Suprapubic skin (tissue), 4 donors: ENCODE data around the gene SIVA1. TPM values are rescaled to one million over a fixed set of nuclear protein-coding genes. Genes with fewer than 3 reads are reported as not detected.

ENCODE experiments used
- DNase-seq, 2 donors: peaks; one replicate each; pipeline ENCODE4 v3.0.0-alpha.2; 2019; ENCODE audit warnings: low spot score in 2 of 2
- H3K27ac ChIP-seq: fragments of 200-600 bp; sonication (generic); one replicate; pipeline ENCODE4 v1.5.1; 2019
- H3K27me3 ChIP-seq: fragments of 200-600 bp; sonication (generic); one replicate; pipeline ENCODE4 v1.5.1; 2019
- H3K36me3 ChIP-seq: fragments of 200-600 bp; sonication (generic); one replicate; pipeline ENCODE4 v1.5.1; 2019
- H3K4me1 ChIP-seq: fragments of 200-600 bp; sonication (generic); one replicate; pipeline ENCODE4 v1.5.1; 2019
- H3K4me3 ChIP-seq: fragments of 200-600 bp; sonication (generic); one replicate; pipeline ENCODE4 v1.5.1; 2019; ENCODE audit warnings: mild to moderate bottlenecking
- H3K9me3 ChIP-seq: fragments of 200-600 bp; sonication (generic); one replicate; pipeline ENCODE4 v1.5.1; 2019
- CTCF ChIP-seq, 2 donors: fragments of 200-600 bp in 1 of 2; fragments of 450-650 bp in 1 of 2; sonication (generic) in 1 of 2; IDR thresholded peaks; one replicate each; pipeline ENCODE4 v1.5.1; 2016 to 2019; ENCODE audit warnings: antibody characterized with exemption in 2 of 2, mild to moderate bottlenecking in 1 of 2, moderate library complexity in 1 of 2
- EP300 ChIP-seq: sonication (generic); formaldehyde crosslinking; IDR thresholded peaks from one replicate; pipeline ENCODE4 v1.6.1; 2017; ENCODE audit warnings: antibody characterized with exemption
- POLR2A ChIP-seq, 2 donors: fragments of 450-650 bp; IDR thresholded peaks; one replicate each; pipeline ENCODE4 v1.6.1; 2017; ENCODE audit warnings: antibody characterized with exemption in 2 of 2, mild to moderate bottlenecking in 2 of 2, moderate library complexity in 2 of 2
- POLR2AphosphoS5 ChIP-seq, 3 donors: sonication (generic); formaldehyde crosslinking; IDR thresholded peaks; one replicate each; pipeline ENCODE4 v1.6.1; 2017; ENCODE audit warnings: antibody characterized with exemption in 3 of 3
- WGBS: methylation state at CpG from one replicate; pipeline ENCODE4 v1.1.5; 2018; 5-methylcytosine and 5-hydroxymethylcytosine counted together
- total RNA-seq, 4 donors: library from RNA; depleted of rRNA; stranded (reverse); fragments of >200 nt; gene quantifications; one replicate each; pipeline ENCODE4 v1.1.0, GENCODE V29; 2016

SIVA1 gene
- total RNA-seq, 4 donors from 2014 or later: 94.0 to 159 (median 142) TPM

- 94% methylated on average over 6 of the region's 20 CpGs for WGBS
- Histone ChIP-seq H3K27me3 (no peaks in the 10 kb centered on the region), H3K36me3 (peaks cover 30% of the 10 kb centered on the region), H3K4me1 (peaks cover 27% of the 10 kb centered on the region), H3K27ac (no peak overlapping the region), H3K4me3 (no peak overlapping the region), H3K9me3 (no peaks in the 10 kb centered on the region)
- TF ChIP-seq POLR2AphosphoS5 (IDR thresholded peaks at IDR 0.05) (no peak), CTCF (IDR thresholded peaks at IDR 0.05) (no peak), POLR2A (IDR thresholded peaks at IDR 0.05) (no peak), EP300 (no peak)
- no peak for DNase-seq
These were observed 28.5 kb downstream of the SIVA1 start for GRCh38 chr14:104781271-104782077.

GRCh38 chr14:104782086-104782807 is 29.3 kb downstream of the SIVA1 start:
- DNase-seq: no peak
- Histone ChIP-seq H3K36me3 (peaks cover 24% of the 10 kb centered on the region), H3K27ac (no peak overlapping the region), H3K27me3 (no peaks in the 10 kb centered on the region), H3K9me3 (no peaks in the 10 kb centered on the region), H3K4me3 (no peak overlapping the region), H3K4me1 (peaks cover 35% of the 10 kb centered on the region)
- no peak for TF ChIP-seq EP300
- TF ChIP-seq POLR2AphosphoS5 (IDR thresholded peaks at IDR 0.05): no peak
- TF ChIP-seq CTCF (IDR thresholded peaks at IDR 0.05): no peak
- TF ChIP-seq POLR2A (IDR thresholded peaks at IDR 0.05): no peak
- WGBS: 89% methylated on average over 14 of the region's 28 CpGs

DNA sequence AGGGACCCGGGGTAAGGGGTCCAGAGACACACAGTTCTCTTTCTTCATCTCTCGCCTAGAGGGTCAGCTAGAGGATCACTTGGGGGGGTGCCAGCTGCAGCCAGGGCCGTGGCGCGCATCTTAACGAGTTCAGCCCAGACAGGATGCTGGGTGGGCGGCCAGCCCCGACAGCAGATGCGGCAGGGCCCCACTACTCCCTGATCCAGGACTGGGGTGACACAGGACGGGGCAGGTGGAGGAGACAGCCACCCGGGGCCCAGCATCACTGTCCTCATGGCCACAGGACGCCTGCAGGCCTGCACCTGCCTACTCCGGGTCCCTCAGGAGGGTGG is 29.8 kb downstream of the SIVA1 start:
- 87% methylated on average over 2 of the region's 13 CpGs for WGBS
- peaks cover 20% of the 10 kb centered on the region for H3K36me3 ChIP-seq
- H3K4me3 ChIP-seq: no peak overlapping the region
- H3K9me3 ChIP-seq: no peaks in the 10 kb centered on the region
- H3K27ac ChIP-seq: no peak overlapping the region
- peaks cover 38% of the 10 kb centered on the region for H3K4me1 ChIP-seq
- no peaks in the 10 kb centered on the region for H3K27me3 ChIP-seq
- DNase-seq: no peak
- TF ChIP-seq POLR2AphosphoS5 (IDR thresholded peaks at IDR 0.05) (no peak), EP300 (no peak), POLR2A (IDR thresholded peaks at IDR 0.05) (no peak), CTCF (IDR thresholded peaks at IDR 0.05) (no peak)

GRCh38 chr14:104783484-104784217 is 30.7 kb downstream of the SIVA1 start:
- H3K36me3 ChIP-seq: peaks cover 22% of the 10 kb centered on the region
- WGBS: 70% methylated on average over 6 of the region's 16 CpGs
- H3K27ac ChIP-seq: no peak overlapping the region
- H3K4me1 ChIP-seq: peaks cover 45% of the 10 kb centered on the region
- DNase-seq: no peak
- no peaks in the 10 kb centered on the region for H3K9me3 ChIP-seq
- TF ChIP-seq POLR2AphosphoS5 (IDR thresholded peaks at IDR 0.05) (no peak), POLR2A (IDR thresholded peaks at IDR 0.05) (no peak), EP300 (no peak), CTCF (IDR thresholded peaks at IDR 0.05) (no peak)
- no peaks in the 10 kb centered on the region for H3K27me3 ChIP-seq
- no peak overlapping the region for H3K4me3 ChIP-seq

DNA sequence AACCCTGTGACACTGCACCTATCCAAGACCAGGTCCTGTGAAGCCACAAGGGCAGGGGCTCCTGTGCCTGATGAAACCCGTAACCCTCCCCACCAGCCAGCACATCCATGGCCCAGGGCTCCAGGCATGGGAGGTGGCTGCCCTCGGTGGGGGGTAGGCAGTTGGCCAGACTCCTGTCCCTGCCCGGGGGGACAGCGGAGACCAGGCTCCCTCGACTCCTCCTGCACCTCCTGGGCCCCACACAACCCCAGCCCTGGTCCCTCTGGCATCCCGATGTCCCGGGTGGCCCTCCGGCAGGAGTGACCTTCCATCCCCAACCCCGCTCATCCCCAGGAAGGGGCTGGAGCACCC is 31.2 kb downstream of the SIVA1 start:
- peaks cover 51% of the 10 kb centered on the region for H3K4me1 ChIP-seq
- H3K4me3 ChIP-seq: no peak overlapping the region
- no peak for DNase-seq
- no peaks in the 10 kb centered on the region for H3K9me3 ChIP-seq
- no peak for TF ChIP-seq EP300
- TF ChIP-seq POLR2A (IDR thresholded peaks at IDR 0.05): no peak
- TF ChIP-seq CTCF (IDR thresholded peaks at IDR 0.05): no peak
- no peak for TF ChIP-seq POLR2AphosphoS5 (IDR thresholded peaks at IDR 0.05)
- H3K27me3 ChIP-seq: no peaks in the 10 kb centered on the region
- no peak overlapping the region for H3K27ac ChIP-seq
- 80% methylated on average over 5 of the region's 9 CpGs for WGBS
- peaks cover 23% of the 10 kb centered on the region for H3K36me3 ChIP-seq
